HL-60 (cell line): ENCODE results near the gene HYAL2.

Experiments
- DNase-seq, 2 experiments: peaks; one replicate each; pipeline ENCODE4 v3.0.0-alpha.2; 2010 to 2020; ENCODE audit warnings: low read depth in 1 of 2, low spot score in 1 of 2
- H3K27ac ChIP-seq: fragments of 250-450 bp; sonication (Bioruptor Pico); replicated peaks from 2 replicates; pipeline ENCODE4 v1.5.1; 2020; ENCODE audit warnings: mild to moderate bottlenecking, moderate library complexity
- H3K27me3 ChIP-seq: fragments of 250-450 bp; sonication (Bioruptor Pico); 2 replicates; pipeline ENCODE4 v1.5.1; 2021; ENCODE audit warnings: mild to moderate bottlenecking, moderate library complexity; ENCODE audit not compliant: insufficient read depth, poor library complexity, severe bottlenecking
- H3K4me3 ChIP-seq: replicated peaks from 2 replicates; pipeline ENCODE4 v1.5.1; 2011; ENCODE audit warnings: mild to moderate bottlenecking, control low read depth, low read length; ENCODE audit not compliant: insufficient read depth
- CTCF ChIP-seq: IDR thresholded peaks from one replicate; pipeline ENCODE4 v1.5.1; 2011; ENCODE audit warnings: low read length, control low read depth, inconsistent platforms; ENCODE audit not compliant: insufficient read depth
- GABPA ChIP-seq: IDR thresholded peaks from 2 replicates; pipeline ENCODE4 v1.6.1; 2012; ENCODE audit warnings: low read depth
- POLR2AphosphoS5 ChIP-seq: IDR thresholded peaks from 2 replicates; pipeline ENCODE4 v1.6.1; 2012; ENCODE audit warnings: low read depth
- REST ChIP-seq: IDR thresholded peaks from 2 replicates; pipeline ENCODE4 v1.6.1; 2012; ENCODE audit warnings: low read depth; ENCODE audit not compliant: insufficient replicate concordance
- SPI1 ChIP-seq: IDR thresholded peaks from 2 replicates; pipeline ENCODE4 v1.6.1; 2012; ENCODE audit warnings: low read depth, mild to moderate bottlenecking, borderline replicate concordance

HYAL2 gene

GRCh38 chr3:50318163-50318562 lies 4.4 kb downstream of the HYAL2 start:
- H3K4me3 ChIP-seq: no peak overlapping the region
- TF ChIP-seq CTCF (no peak), REST (no peak), POLR2AphosphoS5 (no peak), SPI1 (no peak), GABPA (no peak)
- no peak for DNase-seq
- no peak overlapping the region for H3K27ac ChIP-seq
- no peaks in the 10 kb centered on the region for H3K27me3 ChIP-seq

GRCh38 chr3:50317300-50317699 lies 5.2 kb downstream of the HYAL2 start:
- no peak for TF ChIP-seq CTCF
- TF ChIP-seq SPI1: no peak
- TF ChIP-seq GABPA: no peak
- no peak for DNase-seq
- no peak overlapping the region for H3K27ac ChIP-seq
- H3K27me3 ChIP-seq: no peaks in the 10 kb centered on the region
- no peak overlapping the region for H3K4me3 ChIP-seq

- TF ChIP-seq GABPA (no peak), POLR2AphosphoS5 (no peak), REST (no peak), SPI1 (no peak), CTCF (no peak)
- Histone ChIP-seq H3K27me3 (no peaks in the 10 kb centered on the region), H3K4me3 (no peak overlapping the region), H3K27ac (no peak overlapping the region)
- DNase-seq: no peak
Measured at GRCh38 chr3:50316657-50317242, 5.8 kb downstream of the HYAL2 start.

GRCh38 chr3:50314816-50315215 lies 7.7 kb downstream of the HYAL2 start:
- TF ChIP-seq GABPA (no peak), SPI1 (no peak), CTCF (no peak), POLR2AphosphoS5 (no peak), REST (no peak)
- Histone ChIP-seq H3K27me3 (no peaks in the 10 kb centered on the region), H3K4me3 (no peak overlapping the region), H3K27ac (no peak overlapping the region)
- no peak for DNase-seq
